PC-9 (cell line): ENCODE measurements around the gene SERPINE1. TPM values are rescaled to one million over a fixed set of nuclear protein-coding genes. Genes with fewer than 3 reads are reported as not detected.

Experiments
- BruUV-seq: library from RNA; stranded (reverse); fragments of 400-500 nt; replicated peaks from 2 replicates; lab custom pipeline; 2021; lab: Mats Ljungman, UMichigan
- CTCF ChIA-PET: fragments of 300-600 bp; sonication (Branson Sonifier 250); formaldehyde crosslinking; loops from one replicate; lab custom pipeline; 2022; ENCODE audit warnings: antibody characterized with exemption; lab: Charles Lee
- POLR2A ChIA-PET: fragments of 300-600 bp; sonication (Branson Sonifier 250); formaldehyde crosslinking; loops from one replicate; lab custom pipeline; 2022; ENCODE audit warnings: antibody characterized with exemption; ENCODE audit not compliant: unreplicated experiment; lab: Charles Lee
- DNase-seq, 2 experiments: peaks; one replicate each; pipeline versions ENCODE4 v3.0.0 to v3.0.0-alpha.2; 2015 to 2022; ENCODE audit warnings: mixed read lengths in 1 of 2
- H2AFZ ChIP-seq: fragments of 200-600 bp; sonication (generic); 2 replicates; pipeline ENCODE4 v1.8.1; 2017; ENCODE audit warnings: antibody characterized with exemption
- H3F3A ChIP-seq: fragments of 200-600 bp; sonication (generic); 2 replicates; pipeline ENCODE4 v1.8.1; 2017; ENCODE audit warnings: antibody characterized with exemption, mild to moderate bottlenecking, low read depth; ENCODE audit not compliant: insufficient read depth
- H3K27ac ChIP-seq: fragments of 200-600 bp; sonication (generic); 2 replicates; pipeline ENCODE4 v1.6.1; 2016; ENCODE audit warnings: mixed run types
- H3K27me3 ChIP-seq: fragments of 200-600 bp; sonication (generic); 2 replicates; pipeline ENCODE4 v1.6.1; 2016; ENCODE audit warnings: low read depth, mixed run types; ENCODE audit not compliant: insufficient read depth
- H3K36me3 ChIP-seq: fragments of 200-600 bp; sonication (generic); 2 replicates; pipeline ENCODE4 v1.6.1; 2016; ENCODE audit warnings: low read depth, mixed run types
- H3K4me1 ChIP-seq: fragments of 200-600 bp; sonication (generic); replicated peaks from 2 replicates; pipeline ENCODE4 v1.6.1; 2016; ENCODE audit warnings: mixed run types; ENCODE audit not compliant: insufficient read depth
- H3K4me2 ChIP-seq: fragments of 200-600 bp; sonication (generic); 2 replicates; pipeline ENCODE4 v1.6.1; 2017; ENCODE audit warnings: mixed run types
- H3K4me3 ChIP-seq: fragments of 200-600 bp; sonication (generic); 2 replicates; pipeline ENCODE4 v1.6.1; 2016; ENCODE audit warnings: mixed run types
- H3K79me2 ChIP-seq: fragments of 200-600 bp; sonication (generic); 2 replicates; pipeline ENCODE4 v1.6.1; 2017; ENCODE audit warnings: low read depth, mixed run types
- H3K9me2 ChIP-seq: fragments of 200-600 bp; sonication (generic); 2 replicates; pipeline ENCODE4 v1.8.1; 2017; ENCODE audit warnings: mild to moderate bottlenecking; ENCODE audit not compliant: insufficient read depth
- H3K9me3 ChIP-seq: fragments of 200-600 bp; sonication (generic); 2 replicates; pipeline ENCODE4 v1.8.1; 2016; ENCODE audit warnings: low read depth; ENCODE audit not compliant: insufficient read depth
- H4K20me1 ChIP-seq: fragments of 200-600 bp; sonication (generic); 2 replicates; pipeline ENCODE4 v1.8.1; 2017; ENCODE audit not compliant: insufficient read depth
- EZH2 ChIP-seq: fragments of 200-600 bp; sonication (generic); IDR thresholded peaks from 2 replicates; pipeline ENCODE4 v1.8.0; 2017; ENCODE audit warnings: antibody characterized with exemption, low read depth
- intact Hi-C: fragments of 100-400 bp; cut with micrococcal nuclease; formaldehyde crosslinking; loops from one replicate; pipeline ENCODE4 v1.10.0; 2022; ENCODE audit not compliant: unreplicated experiment
- total RNA-seq: library from RNA; stranded (reverse); gene quantifications from 2 replicates; pipeline ENCODE4 v1.2.3, GENCODE V29; 2021
- TF ChIP-seq, protein P1 (sequence below): fragments of 200-600 bp; sonication (generic); conservative IDR thresholded peaks from 2 replicates; pipeline ENCODE4 v1.6.1; 2017; ENCODE audit warnings: mixed run types, antibody characterized with exemption, mild to moderate bottlenecking, moderate library complexity

The SERPINE1 gene
- total RNA-seq, 1 experiment from 2014 or later = 36.2 TPM

DNA sequence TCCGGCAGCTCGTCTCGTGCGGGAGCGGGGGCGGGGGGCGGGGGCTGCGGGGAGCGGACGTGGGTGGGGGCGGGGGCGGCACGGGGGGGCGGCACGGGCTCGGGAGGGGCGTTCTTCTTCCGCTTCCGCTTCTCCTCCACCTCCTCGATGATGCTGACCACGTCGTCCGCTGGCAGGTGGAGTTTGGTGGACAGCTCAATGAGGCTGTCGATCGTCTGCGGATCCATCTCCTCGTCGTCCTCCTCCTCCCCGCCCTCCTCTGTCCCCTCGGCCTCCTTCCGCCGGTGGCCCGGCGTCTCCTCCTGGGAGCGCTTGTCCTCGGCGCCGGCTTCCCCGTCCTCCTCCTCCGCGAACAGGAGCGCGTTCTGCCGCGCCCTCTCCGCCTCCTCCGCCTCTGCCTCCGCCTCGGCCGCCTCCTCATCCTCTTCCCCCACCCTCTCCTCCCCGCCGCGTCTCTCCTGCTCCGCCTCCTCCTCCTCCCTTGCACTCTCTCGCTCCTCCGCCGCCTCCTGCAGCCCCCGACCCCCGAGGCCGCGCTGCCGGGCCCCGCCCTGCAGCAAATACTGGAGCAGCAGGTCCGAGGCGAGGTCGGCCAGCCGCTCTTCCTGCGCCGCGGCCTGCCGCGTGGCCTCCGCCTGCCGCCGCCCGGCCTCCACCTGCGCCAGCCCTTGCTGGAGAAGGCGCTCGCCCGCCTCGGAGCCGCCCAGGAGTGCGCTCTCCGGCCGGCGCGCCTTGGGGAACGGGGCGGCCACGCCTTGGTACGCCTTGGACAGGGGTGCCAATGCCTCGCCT is 36.6 kb downstream of the SERPINE1 start:
- POLR2A ChIA-PET = interaction anchor here (0.7 kb wide), 1 partner anchor 19 kb away, joined by 3 read pairs; no protein-coding TSS in a partner anchor
- BruUV-seq = no TSS peak
- H3K4me3 ChIP-seq = peak overlapping the region; percentile 86
- CTCF ChIA-PET = interaction anchor here (0.6 to 0.9 kb wide), 3 partner anchors 19 to 77 kb away, joined by 3 to 7 read pairs (median 5); no protein-coding TSS in a partner anchor
- H3K9me3 ChIP-seq = no peaks in the 10 kb centered on the region
- TF ChIP-seq, protein P1, sequence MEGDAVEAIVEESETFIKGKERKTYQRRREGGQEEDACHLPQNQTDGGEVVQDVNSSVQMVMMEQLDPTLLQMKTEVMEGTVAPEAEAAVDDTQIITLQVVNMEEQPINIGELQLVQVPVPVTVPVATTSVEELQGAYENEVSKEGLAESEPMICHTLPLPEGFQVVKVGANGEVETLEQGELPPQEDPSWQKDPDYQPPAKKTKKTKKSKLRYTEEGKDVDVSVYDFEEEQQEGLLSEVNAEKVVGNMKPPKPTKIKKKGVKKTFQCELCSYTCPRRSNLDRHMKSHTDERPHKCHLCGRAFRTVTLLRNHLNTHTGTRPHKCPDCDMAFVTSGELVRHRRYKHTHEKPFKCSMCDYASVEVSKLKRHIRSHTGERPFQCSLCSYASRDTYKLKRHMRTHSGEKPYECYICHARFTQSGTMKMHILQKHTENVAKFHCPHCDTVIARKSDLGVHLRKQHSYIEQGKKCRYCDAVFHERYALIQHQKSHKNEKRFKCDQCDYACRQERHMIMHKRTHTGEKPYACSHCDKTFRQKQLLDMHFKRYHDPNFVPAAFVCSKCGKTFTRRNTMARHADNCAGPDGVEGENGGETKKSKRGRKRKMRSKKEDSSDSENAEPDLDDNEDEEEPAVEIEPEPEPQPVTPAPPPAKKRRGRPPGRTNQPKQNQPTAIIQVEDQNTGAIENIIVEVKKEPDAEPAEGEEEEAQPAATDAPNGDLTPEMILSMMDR = no peak
- no peak for TF ChIP-seq EZH2
- H3K27ac ChIP-seq = peak overlapping the region; percentile 62
- peaks cover 11% of the 10 kb centered on the region for H3K79me2 ChIP-seq
- no peaks in the 10 kb centered on the region for H3K9me2 ChIP-seq
- peaks cover 7% of the 10 kb centered on the region; the same call in 1 of the 2 replicates for H4K20me1 ChIP-seq
- intact Hi-C loops = no loop called here
- H3K4me1 ChIP-seq = peaks cover 55% of the 10 kb centered on the region
- DNase-seq = peak; percentile 56 to 75
- H2AFZ ChIP-seq = peak overlapping the region; percentile 80
- peaks cover 44% of the 10 kb centered on the region for H3F3A ChIP-seq
- no peaks in the 10 kb centered on the region; the same call in 1 of the 2 replicates for H3K36me3 ChIP-seq
- H3K27me3 ChIP-seq = peaks cover 15% of the 10 kb centered on the region
- H3K4me2 ChIP-seq = peak overlapping the region; percentile 87

- TSS peak; percentile 5 for BruUV-seq
- peak overlapping the region; percentile 80; the same call in 1 of the 2 replicates for H2AFZ ChIP-seq
- peaks cover 17% of the 10 kb centered on the region for H3K27me3 ChIP-seq
- H3K4me3 ChIP-seq = peak overlapping the region; percentile 86
- peak; percentile 42 to 56 for DNase-seq
- H3K36me3 ChIP-seq = no peaks in the 10 kb centered on the region
- intact Hi-C loops = no loop called here
- peaks cover 52% of the 10 kb centered on the region for H3K4me1 ChIP-seq
- no peaks in the 10 kb centered on the region for H3K9me2 ChIP-seq
- H3K9me3 ChIP-seq = no peaks in the 10 kb centered on the region
- peak overlapping the region; percentile 62 for H3K27ac ChIP-seq
- ChIA-PET CTCF (interaction anchor here (0.6 to 1.7 kb wide), 2 partner anchors 20 to 372 kb away, joined by 4 to 7 read pairs; no protein-coding TSS in a partner anchor), POLR2A (interaction anchor here (0.7 kb wide), 1 partner anchor 119 kb away, joined by 3 read pairs; no protein-coding TSS in a partner anchor)
- peak overlapping the region; percentile 87 for H3K4me2 ChIP-seq
- TF ChIP-seq, protein P1 = no peak
- peaks cover 7% of the 10 kb centered on the region; the same call in 1 of the 2 replicates for H4K20me1 ChIP-seq
- H3K79me2 ChIP-seq = peaks cover 6% of the 10 kb centered on the region; the same call in 1 of the 2 replicates
- peaks cover 42% of the 10 kb centered on the region for H3F3A ChIP-seq
These were observed 37.4 kb downstream of the SERPINE1 start for GRCh38 chr7:101164071-101164840.
